HCT116 (cell line): ENCODE data around the gene ITGA11. TPM values are rescaled to one million over a fixed set of nuclear protein-coding genes. Genes with fewer than 3 reads are reported as not detected.
A peak's percentile ranks its signal among the peaks of the same experiment; 100 is the strongest.

ENCODE experiments used
- ATAC-seq: fragments of 200-7000 bp; cut with Tn5 transposase; 2 replicates; pipeline ENCODE4 v1.9.1; 2020; ENCODE audit warnings: mild to moderate bottlenecking, moderate library complexity
- BruUV-seq: library from RNA; stranded (reverse); fragments of 400-500 nt; replicated peaks from 2 replicates; lab custom pipeline; 2021; lab: Mats Ljungman, UMichigan
- CTCF ChIA-PET: fragments of 300-600 bp; sonication (Branson Sonifier 250); formaldehyde crosslinking; loops from one replicate; lab custom pipeline; 2021; ENCODE audit warnings: antibody characterized with exemption; lab: Charles Lee
- POLR2A ChIA-PET: fragments of 300-600, 350-600 bp; sonication (Branson Sonifier 250); formaldehyde crosslinking; loops from one replicate; lab custom pipeline; 2021; ENCODE audit warnings: antibody characterized with exemption; lab: Charles Lee
- RAD21 ChIA-PET, 2 experiments: fragments of 300-600 bp; sonication (Branson Sonifier 250); formaldehyde crosslinking; loops; one replicate each; lab custom pipeline; 2023; ENCODE audit warnings: low total read pairs in 2 of 2; ENCODE audit not compliant: uncharacterized antibody in 2 of 2, unreplicated experiment in 2 of 2, low non-redundant PET in 1 of 2; lab: Charles Lee
- DNase-seq: peaks from one replicate; pipeline ENCODE4 v3.0.0-alpha.2; 2010; ENCODE audit warnings: low read depth, low spot score
- H2AFZ ChIP-seq: fragments of 200-600 bp; shearing (Covaris generic), sonication (generic); 2 replicates; pipeline ENCODE4 v1.6.1; 2017; ENCODE audit warnings: low read depth, mixed run types, mixed read lengths, antibody characterized with exemption, low read length; ENCODE audit not compliant: poor library complexity, severe bottlenecking
- H3K27ac ChIP-seq: 2 replicates; pipeline ENCODE4 v1.5.1; 2012; ENCODE audit warnings: low read depth, low read length
- H3K27me3 ChIP-seq: fragments of 200-600 bp; sonication (generic); 2 replicates; pipeline ENCODE4 v1.6.1; 2016; ENCODE audit warnings: mixed run types, low read length, mixed read lengths; ENCODE audit not compliant: insufficient read depth
- H3K36me3 ChIP-seq, 2 experiments: fragments of 200-500 bp in 1 of 2; fragments of 200-600 bp in 1 of 2; sonication (Bioruptor generic) in 1 of 2; sonication (generic) in 1 of 2; 2 replicates each; pipeline versions ENCODE4 v1.5.1 to v1.6.1; 2014 to 2016; ENCODE audit warnings: low read length in 2 of 2, inconsistent platforms in 1 of 2, mixed read lengths in 1 of 2, mixed run types in 1 of 2; ENCODE audit not compliant: insufficient read depth in 2 of 2, control insufficient read depth in 1 of 2
- H3K4me1 ChIP-seq, 2 experiments: fragments of 200-600 bp in 1 of 2; sonication (generic) in 1 of 2; 2 replicates each; pipeline versions ENCODE4 v1.5.1 to v1.6.1; 2012 to 2017; ENCODE audit warnings: low read length in 2 of 2, inconsistent platforms in 1 of 2, mild to moderate bottlenecking in 1 of 2, mixed read lengths in 1 of 2, mixed run types in 1 of 2, moderate library complexity in 1 of 2; ENCODE audit not compliant: insufficient read depth in 2 of 2, control insufficient read depth in 1 of 2
- H3K4me2 ChIP-seq: fragments of 200-600 bp; sonication (generic); 2 replicates; pipeline ENCODE4 v1.6.1; 2017; ENCODE audit warnings: mixed run types, low read length, mixed read lengths
- H3K4me3 ChIP-seq, 2 experiments: fragments of 200-600 bp in 1 of 2; sonication (generic) in 1 of 2; replicated peaks in 1 of 2; 2 replicates each; pipeline ENCODE4 v1.5.1; 2011 to 2016; ENCODE audit warnings: low read length in 2 of 2, control low read depth in 1 of 2, low read depth in 1 of 2, mild to moderate bottlenecking in 1 of 2, mixed read lengths in 1 of 2, mixed run types in 1 of 2
- H3K79me2 ChIP-seq: fragments of 200-600 bp; sonication (generic); 2 replicates; pipeline ENCODE4 v1.6.1; 2017; ENCODE audit warnings: mild to moderate bottlenecking, mixed run types, low read length, moderate library complexity, mixed read lengths; ENCODE audit not compliant: insufficient read depth
- H3K9ac ChIP-seq: fragments of 200-600 bp; sonication (generic); 2 replicates; pipeline ENCODE4 v1.6.1; 2016; ENCODE audit warnings: low read length, mixed read lengths
- H3K9me2 ChIP-seq: fragments of 200-600 bp; sonication (generic), shearing (Covaris generic); 2 replicates; pipeline ENCODE4 v1.6.1; 2017; ENCODE audit warnings: mixed run types, mild to moderate bottlenecking, moderate library complexity; ENCODE audit not compliant: insufficient read depth
- H3K9me3 ChIP-seq, 2 experiments: fragments of 200-500 bp in 1 of 2; fragments of 200-600 bp in 1 of 2; sonication (Bioruptor generic) in 1 of 2; sonication (generic) in 1 of 2; 2 replicates each; pipeline ENCODE4 v1.6.1; 2014 to 2017; ENCODE audit warnings: low read length in 2 of 2, mixed read lengths in 2 of 2, inconsistent platforms in 1 of 2, low read depth in 1 of 2, mild to moderate bottlenecking in 1 of 2, mixed run types in 1 of 2, moderate library complexity in 1 of 2; ENCODE audit not compliant: control insufficient read depth in 1 of 2, insufficient read depth in 1 of 2
- H4K20me1 ChIP-seq: fragments of 200-600 bp; sonication (generic), shearing (Covaris generic); 2 replicates; pipeline ENCODE4 v1.6.1; 2017; ENCODE audit warnings: mixed run types, mild to moderate bottlenecking, moderate library complexity; ENCODE audit not compliant: insufficient read depth
- CBX3 ChIP-seq: IDR thresholded peaks from 2 replicates; pipeline ENCODE4 v1.6.1; 2012; ENCODE audit warnings: low read depth
- CEBPB ChIP-seq: IDR thresholded peaks from 2 replicates; pipeline ENCODE4 v1.6.1; 2012; ENCODE audit warnings: low read depth
- ELF1 ChIP-seq: IDR thresholded peaks from 2 replicates; pipeline ENCODE4 v1.6.1; 2012; ENCODE audit warnings: low read depth, borderline replicate concordance
- EZH2 ChIP-seq: fragments of 200-600 bp; sonication (generic); IDR thresholded peaks from 2 replicates; pipeline ENCODE4 v1.6.1; 2017; ENCODE audit warnings: antibody characterized with exemption, mixed run types
- EZH2phosphoT487 ChIP-seq: fragments of 200-600 bp; IDR thresholded peaks from 2 replicates; pipeline ENCODE4 v1.6.1; 2018; ENCODE audit warnings: antibody characterized with exemption, borderline replicate concordance
- FOSL1 ChIP-seq: IDR thresholded peaks from 2 replicates; pipeline ENCODE4 v1.6.1; 2012; ENCODE audit warnings: low read depth
- POLR2AphosphoS5 ChIP-seq: IDR thresholded peaks from 2 replicates; pipeline ENCODE4 v1.6.1; 2011; ENCODE audit warnings: mild to moderate bottlenecking, low read depth, low read length, moderate library complexity
- RAD21 ChIP-seq: IDR thresholded peaks from 2 replicates; pipeline ENCODE4 v1.6.1; 2012; ENCODE audit warnings: low read depth, mild to moderate bottlenecking
- SIN3A ChIP-seq: IDR thresholded peaks from 2 replicates; pipeline ENCODE4 v1.6.1; 2012; ENCODE audit warnings: low read depth
- SP1 ChIP-seq: IDR thresholded peaks from 2 replicates; pipeline ENCODE4 v1.6.1; 2012; ENCODE audit warnings: low read depth
- TCF7L2 ChIP-seq: IDR thresholded peaks from 2 replicates; pipeline ENCODE4 v1.7.0; 2011; ENCODE audit warnings: borderline replicate concordance, inconsistent platforms; ENCODE audit not compliant: insufficient read depth, insufficient read length; ENCODE audit errors: extremely low read depth
- YY1 ChIP-seq: IDR thresholded peaks from 2 replicates; pipeline ENCODE4 v1.6.1; 2011; ENCODE audit warnings: low read length, low read depth, moderate library complexity, mild to moderate bottlenecking; ENCODE audit not compliant: insufficient replicate concordance; ENCODE audit errors: extremely low read depth
- ZNF274 ChIP-seq: fragments of 200-500 bp; sonication (Bioruptor generic); IDR thresholded peaks from 2 replicates; pipeline ENCODE4 v1.6.1; 2014; ENCODE audit warnings: mild to moderate bottlenecking, low read depth, low read length, inconsistent platforms
- intact Hi-C: fragments of 100-400 bp; cut with micrococcal nuclease; formaldehyde crosslinking; loops from 2 replicates; pipeline ENCODE4 v1.10.0; 2022
- total RNA-seq: library from RNA; stranded (reverse); gene quantifications from one replicate; pipeline ENCODE4 v1.2.1, GENCODE V29; 2021; ENCODE audit not compliant: unreplicated experiment
- TF ChIP-seq, protein P1 (sequence below): IDR thresholded peaks from 2 replicates; pipeline ENCODE4 v1.6.1; 2012; ENCODE audit warnings: low read depth
- TF ChIP-seq, protein P2 (sequence below): IDR thresholded peaks from 2 replicates; pipeline ENCODE4 v1.6.1; 2012
- TF ChIP-seq, protein P3 (sequence below): IDR thresholded peaks from 2 replicates; pipeline ENCODE4 v1.6.1; 2012

ITGA11 gene
- total RNA-seq, 1 experiment from 2014 or later = not detected

DNA sequence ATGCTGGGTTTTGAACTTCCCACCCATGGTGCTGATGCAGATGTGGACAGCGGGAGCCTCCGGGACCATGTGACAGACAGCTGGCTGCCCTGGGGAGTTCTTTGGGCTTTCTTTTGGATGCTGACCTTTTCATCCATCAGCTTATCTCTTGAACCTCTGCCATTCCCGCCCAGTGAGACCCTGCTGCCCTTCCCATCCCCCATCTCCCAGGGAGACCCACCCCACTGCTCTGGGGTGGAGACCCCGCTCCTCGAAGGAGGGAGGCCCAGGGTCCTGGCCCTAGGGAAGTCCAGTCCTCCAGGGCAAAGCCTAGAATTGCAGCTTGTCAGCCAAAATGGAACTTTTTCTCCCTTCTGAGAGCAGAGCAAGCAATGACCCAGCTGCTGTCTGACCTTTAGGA lies 64.0 kb downstream of the ITGA11 start:
- ATAC-seq = no peak
- Histone ChIP-seq H2AFZ (no peak overlapping the region), H3K4me3 (no peak overlapping the region), H3K9ac (no peak overlapping the region), H3K27ac (no peak overlapping the region), H3K36me3 (no peaks in the 10 kb centered on the region), H3K9me3 (no peaks in the 10 kb centered on the region), H4K20me1 (no peaks in the 10 kb centered on the region), H3K4me2 (no peak overlapping the region), H3K79me2 (no peaks in the 10 kb centered on the region), H3K9me2 (no peaks in the 10 kb centered on the region), H3K27me3 (no peaks in the 10 kb centered on the region; the same call in 1 of the 2 replicates), H3K4me1 (peaks cover 3 to 10% of the 10 kb centered on the region in 2 experiments; a peak in 3 of 4 replicates)
- ChIA-PET POLR2A (no interaction called here), CTCF (interaction anchor here (1.5 kb wide), 1 partner anchor 61 kb away, joined by 4 read pairs; no protein-coding TSS in a partner anchor), RAD21 (no interaction called here)
- no TSS peak for BruUV-seq
- no peak for DNase-seq
- TF ChIP-seq SIN3A = no peak
- TF ChIP-seq, protein P1, sequence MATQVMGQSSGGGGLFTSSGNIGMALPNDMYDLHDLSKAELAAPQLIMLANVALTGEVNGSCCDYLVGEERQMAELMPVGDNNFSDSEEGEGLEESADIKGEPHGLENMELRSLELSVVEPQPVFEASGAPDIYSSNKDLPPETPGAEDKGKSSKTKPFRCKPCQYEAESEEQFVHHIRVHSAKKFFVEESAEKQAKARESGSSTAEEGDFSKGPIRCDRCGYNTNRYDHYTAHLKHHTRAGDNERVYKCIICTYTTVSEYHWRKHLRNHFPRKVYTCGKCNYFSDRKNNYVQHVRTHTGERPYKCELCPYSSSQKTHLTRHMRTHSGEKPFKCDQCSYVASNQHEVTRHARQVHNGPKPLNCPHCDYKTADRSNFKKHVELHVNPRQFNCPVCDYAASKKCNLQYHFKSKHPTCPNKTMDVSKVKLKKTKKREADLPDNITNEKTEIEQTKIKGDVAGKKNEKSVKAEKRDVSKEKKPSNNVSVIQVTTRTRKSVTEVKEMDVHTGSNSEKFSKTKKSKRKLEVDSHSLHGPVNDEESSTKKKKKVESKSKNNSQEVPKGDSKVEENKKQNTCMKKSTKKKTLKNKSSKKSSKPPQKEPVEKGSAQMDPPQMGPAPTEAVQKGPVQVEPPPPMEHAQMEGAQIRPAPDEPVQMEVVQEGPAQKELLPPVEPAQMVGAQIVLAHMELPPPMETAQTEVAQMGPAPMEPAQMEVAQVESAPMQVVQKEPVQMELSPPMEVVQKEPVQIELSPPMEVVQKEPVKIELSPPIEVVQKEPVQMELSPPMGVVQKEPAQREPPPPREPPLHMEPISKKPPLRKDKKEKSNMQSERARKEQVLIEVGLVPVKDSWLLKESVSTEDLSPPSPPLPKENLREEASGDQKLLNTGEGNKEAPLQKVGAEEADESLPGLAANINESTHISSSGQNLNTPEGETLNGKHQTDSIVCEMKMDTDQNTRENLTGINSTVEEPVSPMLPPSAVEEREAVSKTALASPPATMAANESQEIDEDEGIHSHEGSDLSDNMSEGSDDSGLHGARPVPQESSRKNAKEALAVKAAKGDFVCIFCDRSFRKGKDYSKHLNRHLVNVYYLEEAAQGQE = no peak
- TF ChIP-seq, protein P2, sequence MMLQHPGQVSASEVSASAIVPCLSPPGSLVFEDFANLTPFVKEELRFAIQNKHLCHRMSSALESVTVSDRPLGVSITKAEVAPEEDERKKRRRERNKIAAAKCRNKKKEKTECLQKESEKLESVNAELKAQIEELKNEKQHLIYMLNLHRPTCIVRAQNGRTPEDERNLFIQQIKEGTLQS = no peak
- no peak for TF ChIP-seq CBX3
- TF ChIP-seq ELF1 = no peak
- intact Hi-C loops = loop anchor here (1.0 kb wide), 1 partner anchor 39 kb away; no protein-coding TSS in a partner anchor

DNA sequence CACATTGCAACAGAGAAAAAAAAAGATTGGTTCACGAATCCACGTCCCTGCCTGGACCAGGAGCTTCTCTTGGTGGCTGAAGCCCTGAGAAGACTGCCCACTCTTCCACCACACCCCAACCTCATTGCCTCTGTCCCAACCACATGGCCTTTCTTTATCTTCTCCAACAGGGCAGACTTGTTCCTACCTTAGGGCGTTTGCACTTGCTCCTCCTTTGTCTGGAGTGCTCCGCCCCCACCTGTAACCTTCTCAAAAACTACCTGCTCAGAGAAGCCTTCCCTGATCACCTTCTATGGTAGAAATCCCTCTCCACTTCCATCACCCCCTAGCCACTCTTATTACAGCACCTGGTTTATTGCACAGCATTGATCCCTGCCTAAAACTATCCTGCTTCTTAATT lies 64.7 kb downstream of the ITGA11 start:
- Histone ChIP-seq H3K27me3 (no peaks in the 10 kb centered on the region; the same call in 1 of the 2 replicates), H4K20me1 (no peaks in the 10 kb centered on the region), H3K4me3 (no peak overlapping the region), H3K79me2 (no peaks in the 10 kb centered on the region), H3K4me1 (peaks cover 0 to 4% of the 10 kb centered on the region in 2 experiments; a peak in 2 of 4 replicates), H3K9me2 (no peaks in the 10 kb centered on the region), H3K9ac (no peak overlapping the region), H3K36me3 (no peaks in the 10 kb centered on the region), H3K4me2 (no peak overlapping the region), H3K27ac (no peak overlapping the region), H2AFZ (no peak overlapping the region), H3K9me3 (no peaks in the 10 kb centered on the region)
- no peak for DNase-seq
- ATAC-seq = peak; percentile 47; the same call in 1 of the 2 replicates
- intact Hi-C loops = no loop called here
- no TSS peak for BruUV-seq
- POLR2A ChIA-PET = no interaction called here
- CTCF ChIA-PET = no interaction called here
- TF ChIP-seq EZH2phosphoT487 (no peak), YY1 (no peak), TCF7L2 (no peak), POLR2AphosphoS5 (no peak), SP1 (no peak), EZH2 (no peak), RAD21 (no peak), CEBPB (no peak), FOSL1 (no peak), ZNF274 (no peak)
- TF ChIP-seq, protein P3, sequence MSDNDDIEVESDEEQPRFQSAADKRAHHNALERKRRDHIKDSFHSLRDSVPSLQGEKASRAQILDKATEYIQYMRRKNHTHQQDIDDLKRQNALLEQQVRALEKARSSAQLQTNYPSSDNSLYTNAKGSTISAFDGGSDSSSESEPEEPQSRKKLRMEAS = no peak
- RAD21 ChIA-PET = no interaction called here
